Renal pelvis (tissue), 4 donors: ENCODE measurements around the gene SLCO2A1. TPM values are rescaled to one million over a fixed set of nuclear protein-coding genes. Genes with fewer than 3 reads are reported as not detected.

Source experiments
- DNase-seq: peaks from one replicate; pipeline ENCODE4 v3.0.0-alpha.2; 2013
- polyA plus RNA-seq, 3 donors: library from polyadenylated mRNA; unstranded; fragments of 120-200 nt; gene quantifications; one replicate each; pipeline ENCODE4 v1.2.1, GENCODE V29; 2013; ENCODE audit not compliant: insufficient read length in 3 of 3

The SLCO2A1 gene
- polyA plus RNA-seq, 3 donors: 20.1 to 27.5 (median 23.1) TPM

DNA sequence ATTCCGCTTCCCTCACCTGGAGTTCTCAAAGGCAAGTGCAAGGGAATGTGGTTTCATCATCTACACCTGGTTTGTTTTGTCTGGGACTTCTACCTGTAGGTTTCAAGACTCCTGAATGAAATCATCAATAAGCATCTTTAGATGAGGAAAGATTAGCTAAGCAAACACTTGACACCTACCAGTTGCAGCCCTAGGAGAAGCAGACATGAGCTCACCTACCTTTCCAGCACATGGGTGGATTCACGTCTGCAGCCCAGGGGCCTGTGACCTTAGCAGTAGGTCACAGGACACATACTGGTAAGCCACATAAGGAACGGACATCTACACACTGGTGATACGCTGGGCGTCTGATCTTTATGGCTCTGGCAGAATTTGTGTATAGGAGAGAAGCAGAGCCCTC is 26.7 kb downstream of the SLCO2A1 start:
- DNase-seq: no peak

DNA sequence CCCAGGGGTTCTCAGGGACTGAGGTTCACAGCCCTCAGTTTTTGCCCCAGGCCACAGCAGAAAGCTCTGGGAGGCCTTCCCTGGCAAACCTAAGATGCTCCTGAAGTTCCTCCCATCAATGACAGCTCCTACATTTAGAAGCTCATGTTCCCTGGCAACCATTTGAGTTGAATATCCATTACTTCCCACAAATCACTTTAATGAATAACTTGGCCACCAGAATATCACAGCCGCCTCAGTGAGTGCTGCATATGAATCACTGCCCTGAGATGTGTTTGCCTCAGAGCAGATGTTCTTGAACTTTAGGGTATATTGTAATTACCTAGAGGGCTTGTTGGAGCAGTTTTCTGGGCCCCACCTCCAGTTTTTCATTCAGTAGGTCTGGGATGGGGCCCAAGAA is 27.4 kb downstream of the SLCO2A1 start:
- no peak for DNase-seq

DNA sequence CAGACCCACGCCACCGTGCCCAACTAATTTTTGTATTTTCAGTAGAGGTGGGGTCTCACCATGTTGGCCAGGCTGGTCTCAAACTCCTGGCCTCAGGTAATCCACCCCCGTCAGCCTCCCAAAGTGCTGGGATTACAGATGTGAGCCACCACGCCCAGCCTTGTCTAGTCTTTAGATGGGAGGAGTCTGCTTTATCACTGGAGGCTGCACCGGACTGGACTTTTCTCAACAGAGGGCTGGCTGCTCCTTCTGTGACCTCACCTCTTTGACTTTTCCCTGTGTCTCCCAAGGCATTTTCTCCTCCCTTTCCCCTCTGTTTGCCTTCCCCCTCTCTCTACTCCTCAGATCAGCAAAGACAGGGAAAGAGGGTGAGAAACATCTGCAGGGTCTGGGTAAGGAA is 28.5 kb downstream of the SLCO2A1 start:
- no peak for DNase-seq

GRCh38 chr3:133999891-134000685 is 29.6 kb downstream of the SLCO2A1 start:
- no peak for DNase-seq

DNA sequence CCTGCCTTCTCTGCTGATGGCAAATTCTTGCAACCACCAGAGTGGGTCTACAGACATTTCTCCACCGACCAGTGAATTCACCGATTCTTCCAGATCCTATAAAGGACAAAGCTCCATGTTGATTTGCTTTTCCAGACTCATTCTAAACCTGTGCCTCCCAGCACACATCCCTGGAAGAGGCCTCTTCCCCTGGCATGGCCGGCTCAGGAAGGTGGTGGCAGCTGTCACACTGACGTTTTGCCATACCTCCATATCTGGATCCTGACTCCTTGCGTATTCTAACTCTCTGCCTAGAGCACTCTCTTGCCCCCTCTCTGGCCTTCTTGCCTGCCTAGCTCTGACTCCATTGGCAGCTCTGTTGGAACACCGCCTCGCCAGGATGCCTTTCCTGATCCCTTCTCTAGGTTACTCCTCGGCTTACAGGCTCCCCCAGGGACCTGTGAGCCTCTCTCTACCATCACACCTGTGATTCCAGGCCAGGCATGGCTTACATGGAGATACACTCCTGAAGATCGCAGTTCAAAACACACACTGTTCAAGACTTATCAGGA is 31.0 kb downstream of the SLCO2A1 start:
- no peak for DNase-seq

DNA sequence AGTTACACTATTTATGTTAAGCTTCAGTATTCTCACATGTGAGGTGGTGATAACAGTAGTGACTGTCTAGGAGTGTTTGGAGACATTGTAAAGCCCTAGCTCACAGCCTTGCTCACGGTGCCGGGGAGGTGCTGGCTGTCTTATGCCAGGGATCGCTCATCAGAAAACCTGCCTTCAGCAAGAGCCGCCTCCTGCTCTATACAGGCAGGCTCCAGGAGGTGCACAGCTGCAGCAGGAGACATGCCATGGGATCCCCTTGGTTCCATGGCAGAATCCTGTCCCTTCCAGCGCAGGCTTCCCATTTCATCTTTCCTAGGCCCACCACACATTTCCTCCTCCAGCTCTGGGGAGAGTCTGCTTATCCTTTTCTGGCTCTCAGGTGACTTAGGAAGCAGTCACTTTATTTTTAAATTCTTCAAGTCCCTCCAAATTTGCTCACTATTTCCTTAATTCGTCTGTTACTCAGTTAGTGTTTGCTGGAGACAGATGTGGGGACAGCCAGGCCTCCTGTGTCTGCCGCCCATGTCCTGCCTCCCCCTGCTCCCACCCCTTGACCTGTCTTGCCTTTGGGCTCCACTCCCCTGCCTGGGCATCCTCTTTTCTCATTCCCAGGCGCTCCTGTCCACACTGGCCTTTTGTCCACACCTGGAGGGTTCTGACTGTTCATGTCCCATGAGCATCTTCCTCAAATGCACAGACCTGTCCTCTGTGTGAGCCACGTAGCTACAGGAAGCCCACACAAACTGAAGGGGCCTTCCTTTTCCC is 31.7 kb downstream of the SLCO2A1 start:
- no peak for DNase-seq

GRCh38 chr3:133996996-133997395 is 32.7 kb downstream of the SLCO2A1 start:
- DNase-seq: no peak

GRCh38 chr3:133996251-133996661 is 33.5 kb downstream of the SLCO2A1 start:
- DNase-seq: no peak

DNA sequence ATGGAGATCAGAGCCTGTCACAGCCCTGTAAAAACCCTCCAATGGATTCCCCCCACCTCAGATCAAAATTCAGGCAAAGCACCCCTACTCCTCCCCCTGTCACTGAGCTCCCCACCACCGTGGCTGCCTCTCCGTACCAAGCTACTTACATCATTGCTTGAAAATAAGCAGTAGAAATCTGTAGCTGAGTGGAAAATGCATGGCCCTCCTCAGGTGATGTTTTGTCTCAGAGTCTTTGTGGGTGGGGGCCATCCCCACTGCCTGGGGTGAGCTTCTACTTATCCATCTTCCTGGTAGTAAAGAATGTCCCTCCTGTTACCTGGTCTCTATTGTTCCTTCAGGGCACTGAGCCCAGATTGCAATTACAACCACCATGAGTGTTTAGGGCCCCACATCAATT is 34.5 kb downstream of the SLCO2A1 start:
- DNase-seq: no peak

DNA sequence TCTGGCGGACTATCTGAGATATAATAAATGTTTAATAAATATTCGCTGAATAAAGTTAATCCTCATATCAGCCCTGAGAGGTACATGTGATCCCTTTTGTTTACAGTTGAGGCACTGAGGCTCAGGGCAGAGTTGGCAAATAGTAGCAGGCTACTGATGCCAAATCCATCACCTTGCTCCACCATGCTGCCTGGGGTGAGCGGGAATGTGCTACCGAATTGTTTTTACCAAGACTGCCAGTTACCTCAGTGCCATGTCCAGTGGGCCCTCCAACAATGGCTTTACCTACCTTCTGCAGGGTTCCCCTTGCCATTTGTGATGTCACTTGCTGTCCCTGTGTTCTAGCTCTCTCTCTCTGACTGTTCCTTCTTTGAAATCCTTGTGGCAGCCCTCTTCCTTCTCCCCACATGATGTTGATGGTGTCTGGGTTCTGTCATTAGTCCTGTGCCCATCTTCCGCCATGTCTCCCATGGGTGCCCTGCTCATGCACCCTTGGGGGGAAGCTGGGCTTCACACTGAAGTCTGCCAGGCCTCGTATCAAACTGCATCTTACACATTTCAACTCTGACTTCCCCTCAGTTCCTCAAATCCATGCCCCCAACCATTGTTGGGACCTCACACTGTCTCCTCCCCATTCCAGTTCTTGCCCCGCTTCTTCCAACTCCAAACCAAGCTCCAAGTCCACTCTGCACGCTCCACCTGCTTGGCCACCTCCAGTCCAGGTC is 35.4 kb downstream of the SLCO2A1 start:
- no peak for DNase-seq

DNA sequence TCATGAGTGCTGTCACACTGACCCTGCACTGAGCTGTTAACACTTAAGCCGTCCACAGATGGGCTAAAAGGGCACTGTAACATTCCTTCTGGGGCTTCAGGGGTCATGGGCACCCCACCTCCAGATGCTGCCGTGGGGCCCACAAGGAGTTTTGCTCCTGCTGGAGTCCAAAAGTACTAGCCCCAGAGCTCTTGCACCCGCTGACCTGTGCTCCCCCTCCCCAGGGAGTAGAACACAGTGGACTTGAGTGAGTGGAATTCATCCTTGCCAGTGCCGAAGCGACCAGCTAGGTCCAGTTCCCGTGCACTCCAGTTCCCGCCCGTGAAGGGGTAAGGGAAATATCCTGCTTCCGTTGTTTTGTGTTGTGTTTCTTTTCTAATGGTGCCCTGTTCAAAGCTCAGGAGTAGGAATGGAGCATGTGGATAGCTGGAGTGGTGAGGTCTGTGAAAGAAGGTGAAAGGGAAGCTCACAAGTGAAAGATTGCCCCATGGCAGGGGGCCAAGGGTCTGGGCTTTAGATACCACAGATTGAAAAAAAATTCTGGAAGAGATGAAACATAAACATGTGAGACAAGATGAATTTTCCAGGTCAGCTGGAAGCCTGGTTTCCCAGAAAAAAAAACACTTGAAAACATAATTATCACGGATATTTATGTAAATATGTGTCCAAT is 36.6 kb downstream of the SLCO2A1 start:
- no peak for DNase-seq

- DNase-seq: no peak
Measured at GRCh38 chr3:133992381-133992780, 37.3 kb downstream of the SLCO2A1 start.

GRCh38 chr3:133991637-133992036 is 38.1 kb downstream of the SLCO2A1 start:
- DNase-seq: no peak

DNA sequence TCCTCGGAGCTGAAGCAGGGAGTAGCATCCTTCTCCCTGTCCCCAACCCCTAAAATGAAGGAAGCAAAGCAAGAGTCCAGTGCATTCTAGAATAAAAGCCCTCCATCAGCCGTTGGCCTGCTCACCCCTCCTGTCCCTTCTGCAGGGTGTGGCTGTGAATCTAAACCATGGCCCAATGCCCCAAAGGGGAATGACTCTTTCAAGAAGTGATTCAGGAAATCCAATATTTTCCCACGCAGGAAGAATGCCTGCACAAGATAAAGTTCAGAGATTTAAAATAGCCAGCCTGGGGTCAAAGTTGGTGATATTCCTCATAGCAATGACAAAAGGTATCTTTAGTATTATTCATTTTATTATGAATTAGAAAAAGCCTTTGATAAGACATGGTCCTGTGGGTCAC is 38.5 kb downstream of the SLCO2A1 start:
- DNase-seq: no peak

GRCh38 chr3:133989936-133990702 is 39.6 kb downstream of the SLCO2A1 start:
- no peak for DNase-seq

- no peak for DNase-seq
Measured at GRCh38 chr3:133988631-133989161, 41.0 kb downstream of the SLCO2A1 start.

GRCh38 chr3:133987948-133988484 is 41.7 kb downstream of the SLCO2A1 start:
- DNase-seq: no peak

DNA sequence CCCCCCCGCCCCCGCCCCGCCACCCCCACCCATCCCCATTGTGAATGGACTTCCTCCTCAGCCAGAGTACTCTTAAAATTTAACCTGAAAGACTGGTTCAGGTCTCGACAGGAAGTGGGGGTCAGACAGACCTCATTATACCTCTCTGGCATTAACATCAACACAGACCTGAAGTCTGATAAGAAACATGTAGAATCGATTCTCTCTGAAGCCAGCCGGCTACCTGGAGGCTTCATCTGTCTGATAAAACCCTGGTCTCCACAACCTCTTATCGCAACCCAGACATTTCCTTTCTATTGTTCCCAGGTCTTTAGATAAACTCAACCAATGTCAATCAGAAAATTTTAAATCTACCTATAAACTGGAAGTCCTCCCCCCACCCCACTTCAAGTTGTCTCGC is 42.6 kb downstream of the SLCO2A1 start:
- DNase-seq: no peak

GRCh38 chr3:133986311-133986710 is 43.4 kb downstream of the SLCO2A1 start:
- no peak for DNase-seq

DNA sequence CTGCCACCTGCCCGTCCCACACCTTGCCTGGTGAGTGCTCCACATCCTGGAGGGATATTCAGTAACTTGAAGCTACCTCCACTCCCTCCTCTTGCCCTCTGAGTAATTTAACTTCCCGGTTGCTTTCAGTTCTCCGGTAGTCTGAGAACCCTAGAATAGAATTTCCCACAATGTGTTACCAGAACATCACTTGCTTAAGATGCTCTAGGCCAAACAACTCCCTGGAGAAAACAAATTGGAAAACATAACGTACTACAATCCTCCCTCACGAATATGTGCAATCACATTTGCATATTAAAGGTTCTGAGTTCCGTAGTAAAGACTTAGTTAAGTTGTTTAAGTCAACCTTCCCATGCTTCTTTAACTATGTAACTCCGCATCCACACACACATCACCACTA is 44.8 kb downstream of the SLCO2A1 start:
- no peak for DNase-seq
